ENCODE results near the gene TMEM222. TPM values are rescaled to one million over a fixed set of nuclear protein-coding genes. Genes with fewer than 3 reads are reported as not detected.
A peak's percentile ranks its signal among the peaks of the same experiment; 100 is the strongest.

TMEM222 gene
- total RNA-seq, 1 experiment from 2014 or later = 57.4 TPM

DNA sequence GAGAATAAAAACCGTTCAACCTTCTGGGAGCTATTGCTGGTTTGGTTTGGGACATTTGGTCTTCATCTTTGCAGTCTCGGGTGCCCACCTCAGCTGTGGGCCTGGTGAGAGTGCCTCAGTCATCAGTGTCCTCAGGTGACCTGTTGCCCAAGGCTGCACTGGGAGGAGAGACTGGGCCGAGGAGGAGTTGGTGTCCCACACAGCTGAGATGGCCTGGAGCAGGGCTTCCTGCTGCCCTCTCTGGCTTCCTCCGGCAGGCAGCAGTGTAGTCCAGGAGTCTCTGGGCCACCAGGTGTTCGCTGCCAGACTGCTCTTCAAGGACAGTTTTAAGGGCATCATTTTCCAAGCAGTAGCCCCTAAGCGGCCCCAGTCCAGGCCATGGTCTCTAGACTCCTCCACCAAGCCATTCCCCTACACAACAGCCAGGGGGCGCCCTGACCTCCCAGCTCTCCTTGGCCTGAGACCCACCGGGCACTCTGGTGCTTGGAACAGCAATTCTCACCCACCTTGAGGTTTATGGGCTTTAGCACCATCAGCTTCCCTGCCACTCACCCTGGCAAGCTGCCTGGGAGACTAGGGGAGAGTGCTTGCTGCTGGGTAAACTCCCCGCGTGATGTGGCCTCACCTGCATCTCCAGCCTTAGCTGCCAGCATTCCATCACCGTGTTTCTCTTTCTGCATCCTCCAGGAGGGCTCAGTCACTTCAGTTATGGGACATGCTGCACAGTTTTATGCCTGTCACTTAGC, 10.7 kb downstream of the TMEM222 start:
- H4K20me1 ChIP-seq (ENCODE audit: low read length) = no peaks in the 10 kb centered on the region
- POLR2A ChIA-PET (ENCODE audit: unreplicated experiment) = interaction anchor here (0.5 to 0.6 kb wide), 2 partner anchors 190 to 370 kb away, joined by 3 to 14 read pairs; no protein-coding TSS in a partner anchor
- no peak overlapping the region for H3K27ac ChIP-seq (ENCODE audit: low read length)
- no peak for DNase-seq
- TF ChIP-seq EZH2phosphoT487 (IDR thresholded peaks at IDR 0.05; ENCODE audit: borderline replicate concordance, low read length) = no peak
- TF ChIP-seq, protein P1, sequence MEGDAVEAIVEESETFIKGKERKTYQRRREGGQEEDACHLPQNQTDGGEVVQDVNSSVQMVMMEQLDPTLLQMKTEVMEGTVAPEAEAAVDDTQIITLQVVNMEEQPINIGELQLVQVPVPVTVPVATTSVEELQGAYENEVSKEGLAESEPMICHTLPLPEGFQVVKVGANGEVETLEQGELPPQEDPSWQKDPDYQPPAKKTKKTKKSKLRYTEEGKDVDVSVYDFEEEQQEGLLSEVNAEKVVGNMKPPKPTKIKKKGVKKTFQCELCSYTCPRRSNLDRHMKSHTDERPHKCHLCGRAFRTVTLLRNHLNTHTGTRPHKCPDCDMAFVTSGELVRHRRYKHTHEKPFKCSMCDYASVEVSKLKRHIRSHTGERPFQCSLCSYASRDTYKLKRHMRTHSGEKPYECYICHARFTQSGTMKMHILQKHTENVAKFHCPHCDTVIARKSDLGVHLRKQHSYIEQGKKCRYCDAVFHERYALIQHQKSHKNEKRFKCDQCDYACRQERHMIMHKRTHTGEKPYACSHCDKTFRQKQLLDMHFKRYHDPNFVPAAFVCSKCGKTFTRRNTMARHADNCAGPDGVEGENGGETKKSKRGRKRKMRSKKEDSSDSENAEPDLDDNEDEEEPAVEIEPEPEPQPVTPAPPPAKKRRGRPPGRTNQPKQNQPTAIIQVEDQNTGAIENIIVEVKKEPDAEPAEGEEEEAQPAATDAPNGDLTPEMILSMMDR (conservative IDR thresholded peaks at IDR 0.05; ENCODE audit: low read depth, low read length) = peak; percentile 86
- no peak overlapping the region for H3K4me3 ChIP-seq (ENCODE audit: low read length)
- CTCF ChIA-PET = interaction anchor here (0.5 to 1.5 kb wide), 4 partner anchors 33 to 170 kb away, joined by 4 to 12 read pairs (median 5); no protein-coding TSS in a partner anchor
- intact Hi-C loops (cut with micrococcal nuclease) = no loop called here
- no peak overlapping the region for H3K9ac ChIP-seq (ENCODE audit: low read length)
- no peaks in the 10 kb centered on the region for H3K4me1 ChIP-seq (ENCODE audit: insufficient read depth, low read length)
- no peaks in the 10 kb centered on the region for H3K9me3 ChIP-seq (ENCODE audit: low read length)
- no peak overlapping the region for H3K4me2 ChIP-seq (ENCODE audit: low read length)
- H3F3A ChIP-seq (ENCODE audit: low read length, unreplicated experiment) = no peaks in the 10 kb centered on the region
- H2AFZ ChIP-seq (ENCODE audit: low read length) = no peak overlapping the region
- no TSS peak for BruUV-seq (replicated peaks)
- H3K36me3 ChIP-seq (ENCODE audit: low read depth, low read length) = peaks cover 37% of the 10 kb centered on the region; the same call in 1 of the 2 replicates
- H3K27me3 ChIP-seq (ENCODE audit: low read length) = no peaks in the 10 kb centered on the region
- peak; percentile 57; the same call in 1 of the 2 replicates for ATAC-seq
- H3K79me2 ChIP-seq (ENCODE audit: low read length) = peaks cover 20% of the 10 kb centered on the region
- H3K9me2 ChIP-seq (replicated peaks; ENCODE audit: low read length) = no peaks in the 10 kb centered on the region

DNA sequence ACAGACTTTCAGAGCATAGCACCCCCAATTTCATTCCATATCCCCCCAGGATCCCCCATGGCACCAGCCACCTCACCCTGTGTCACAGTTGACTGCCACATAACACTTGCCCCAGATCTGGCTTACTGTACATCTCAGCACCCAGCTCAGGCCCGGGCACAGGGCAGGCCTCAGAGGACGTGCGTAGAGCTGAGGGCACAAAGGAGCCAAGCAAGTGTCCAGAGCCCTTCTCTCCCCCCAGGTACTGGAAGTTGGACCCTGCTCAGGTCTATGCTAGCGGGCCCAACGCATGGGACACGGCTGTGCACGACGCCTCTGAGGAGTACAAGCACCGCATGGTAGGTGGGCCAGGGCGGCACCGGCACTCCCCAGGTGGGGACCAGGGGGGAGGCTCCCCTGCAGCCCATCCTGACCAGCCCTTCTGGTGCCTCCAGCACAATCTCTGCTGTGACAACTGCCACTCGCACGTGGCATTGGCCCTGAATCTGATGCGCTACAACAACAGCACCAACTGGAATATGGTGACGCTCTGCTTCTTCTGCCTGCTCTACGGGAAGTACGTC, 11.8 kb downstream of the TMEM222 start:
- CTCF ChIA-PET = no interaction called here
- ATAC-seq = no peak

More for the DNA sequence above, 11.8 kb downstream of the TMEM222 start:
- Histone ChIP-seq H3K4me2 (ENCODE audit: low read length) (no peak overlapping the region), H4K20me1 (ENCODE audit: low read length) (no peaks in the 10 kb centered on the region), H3K9ac (ENCODE audit: low read length) (no peak overlapping the region), H3K4me3 (ENCODE audit: low read length) (no peak overlapping the region), H3K9me3 (ENCODE audit: low read length) (no peaks in the 10 kb centered on the region), H3K4me1 (ENCODE audit: insufficient read depth, low read length) (no peaks in the 10 kb centered on the region), H3K79me2 (ENCODE audit: low read length) (peaks cover 9% of the 10 kb centered on the region), H3K27ac (ENCODE audit: low read length) (no peak overlapping the region), H2AFZ (ENCODE audit: low read length) (no peak overlapping the region), H3K36me3 (ENCODE audit: low read depth, low read length) (peaks cover 33% of the 10 kb centered on the region; the same call in 1 of the 2 replicates), H3K27me3 (ENCODE audit: low read length) (no peaks in the 10 kb centered on the region), H3K9me2 (replicated peaks; ENCODE audit: low read length) (no peaks in the 10 kb centered on the region), H3F3A (ENCODE audit: low read length, unreplicated experiment) (no peaks in the 10 kb centered on the region)
- DNase-seq = no peak
- POLR2A ChIA-PET (ENCODE audit: unreplicated experiment) = no interaction called here
- no TSS peak for BruUV-seq (replicated peaks)
- intact Hi-C loops (cut with micrococcal nuclease) = no loop called here
- no peak for TF ChIP-seq EZH2phosphoT487 (IDR thresholded peaks at IDR 0.05; ENCODE audit: borderline replicate concordance, low read length)
- TF ChIP-seq, protein P1 (conservative IDR thresholded peaks at IDR 0.05; ENCODE audit: low read depth, low read length) = no peak

Measured in PC-3 (cell line).